ENCODE measurements around the gene EPAS1.

- TF ChIP-seq CTCF (IDR thresholded peaks at IDR 0.05) (no peak), JUN (IDR thresholded peaks at IDR 0.05) (no peak), RAD21 (conservative IDR thresholded peaks at IDR 0.05 in 1 of 2, IDR thresholded peaks at IDR 0.05 in 1 of 2) (no peak), CEBPB (IDR thresholded peaks at IDR 0.05) (no peak), HDAC2 (IDR thresholded peaks at IDR 0.05) (no peak), EP300 (IDR thresholded peaks at IDR 0.05) (no peak), POLR2A (IDR thresholded peaks at IDR 0.05; ENCODE audit: low read length) (no peak), SMC3 (IDR thresholded peaks at IDR 0.05) (no peak), PBX3 (IDR thresholded peaks at IDR 0.05) (no peak), MAX (IDR thresholded peaks at IDR 0.05) (no peak), MAZ (IDR thresholded peaks at IDR 0.05; ENCODE audit: borderline replicate concordance, low read depth, low read length) (no peak), USF2 (IDR thresholded peaks at IDR 0.05) (no peak), EHMT2 (IDR thresholded peaks at IDR 0.05; ENCODE audit: low read depth) (no peak), CHD2 (IDR thresholded peaks at IDR 0.05; ENCODE audit: low read length, partially characterized antibody) (no peak)
These were observed 133.8 kb downstream of the EPAS1 start for GRCh38 chr2:46430992-46431391.
